ENCODE results near the gene DPYD.

Gene DPYD

GRCh38 chr1:97693601-97694000 lies 227.2 kb downstream of the DPYD start:
- Histone ChIP-seq H3K27me3 (ENCODE audit: insufficient read depth, low read depth, severe bottlenecking) (no peaks in the 10 kb centered on the region), H3K9me3 (ENCODE audit: severe bottlenecking) (no peaks in the 10 kb centered on the region), H3K27ac (no peak overlapping the region), H3K36me3 (no peaks in the 10 kb centered on the region), H3K4me3 (ENCODE audit: low read depth, low read length) (no peak overlapping the region)
- TF ChIP-seq, protein P1, sequence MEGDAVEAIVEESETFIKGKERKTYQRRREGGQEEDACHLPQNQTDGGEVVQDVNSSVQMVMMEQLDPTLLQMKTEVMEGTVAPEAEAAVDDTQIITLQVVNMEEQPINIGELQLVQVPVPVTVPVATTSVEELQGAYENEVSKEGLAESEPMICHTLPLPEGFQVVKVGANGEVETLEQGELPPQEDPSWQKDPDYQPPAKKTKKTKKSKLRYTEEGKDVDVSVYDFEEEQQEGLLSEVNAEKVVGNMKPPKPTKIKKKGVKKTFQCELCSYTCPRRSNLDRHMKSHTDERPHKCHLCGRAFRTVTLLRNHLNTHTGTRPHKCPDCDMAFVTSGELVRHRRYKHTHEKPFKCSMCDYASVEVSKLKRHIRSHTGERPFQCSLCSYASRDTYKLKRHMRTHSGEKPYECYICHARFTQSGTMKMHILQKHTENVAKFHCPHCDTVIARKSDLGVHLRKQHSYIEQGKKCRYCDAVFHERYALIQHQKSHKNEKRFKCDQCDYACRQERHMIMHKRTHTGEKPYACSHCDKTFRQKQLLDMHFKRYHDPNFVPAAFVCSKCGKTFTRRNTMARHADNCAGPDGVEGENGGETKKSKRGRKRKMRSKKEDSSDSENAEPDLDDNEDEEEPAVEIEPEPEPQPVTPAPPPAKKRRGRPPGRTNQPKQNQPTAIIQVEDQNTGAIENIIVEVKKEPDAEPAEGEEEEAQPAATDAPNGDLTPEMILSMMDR (IDR thresholded peaks at IDR 0.05; ENCODE audit: low read depth, low read length): no peak
- no peak for DNase-seq

DNA sequence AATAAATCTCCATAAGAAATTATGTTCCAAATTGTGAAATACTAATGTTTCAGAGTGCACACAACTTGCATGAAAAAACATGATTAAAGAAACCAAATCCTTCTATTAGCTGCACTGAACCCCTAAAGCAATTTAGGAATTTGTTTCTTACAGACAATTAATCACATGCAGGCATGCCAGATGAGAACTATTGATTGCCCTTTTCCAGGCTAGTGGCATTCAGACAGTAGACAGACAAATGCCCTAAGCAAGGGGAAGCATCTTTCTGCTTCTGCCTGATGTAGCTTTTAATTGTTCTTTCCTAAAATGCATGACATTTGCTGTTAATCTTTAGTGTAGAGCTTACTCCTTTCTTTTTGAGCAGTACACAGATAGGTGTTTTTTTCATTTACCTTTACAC lies 229.5 kb downstream of the DPYD start:
- DNase-seq: no peak
- H3K27ac ChIP-seq: no peak overlapping the region
- H3K4me3 ChIP-seq (ENCODE audit: low read depth, low read length): no peak overlapping the region
- TF ChIP-seq, protein P1 (IDR thresholded peaks at IDR 0.05; ENCODE audit: low read depth, low read length): no peak
- H3K36me3 ChIP-seq: no peaks in the 10 kb centered on the region
- H3K9me3 ChIP-seq (ENCODE audit: severe bottlenecking): no peaks in the 10 kb centered on the region
- no peaks in the 10 kb centered on the region for H3K27me3 ChIP-seq (ENCODE audit: insufficient read depth, low read depth, severe bottlenecking)

GRCh38 chr1:97685360-97685759 lies 235.5 kb downstream of the DPYD start:
- no peaks in the 10 kb centered on the region for H3K27me3 ChIP-seq (ENCODE audit: insufficient read depth, low read depth, severe bottlenecking)
- H3K27ac ChIP-seq: no peak overlapping the region
- DNase-seq: no peak
- H3K9me3 ChIP-seq (ENCODE audit: severe bottlenecking): no peaks in the 10 kb centered on the region
- TF ChIP-seq, protein P1 (IDR thresholded peaks at IDR 0.05; ENCODE audit: low read depth, low read length): no peak
- no peak overlapping the region for H3K4me3 ChIP-seq (ENCODE audit: low read depth, low read length)
- no peaks in the 10 kb centered on the region for H3K36me3 ChIP-seq

- no peaks in the 10 kb centered on the region for H3K36me3 ChIP-seq
- H3K27ac ChIP-seq: no peak overlapping the region
- DNase-seq: no peak
- H3K9me3 ChIP-seq (ENCODE audit: severe bottlenecking): no peaks in the 10 kb centered on the region
- H3K27me3 ChIP-seq (ENCODE audit: insufficient read depth, low read depth, severe bottlenecking): no peaks in the 10 kb centered on the region
- H3K4me3 ChIP-seq (ENCODE audit: low read depth, low read length): no peak overlapping the region
- TF ChIP-seq, protein P1 (IDR thresholded peaks at IDR 0.05; ENCODE audit: low read depth, low read length): no peak
These were observed 239.9 kb downstream of the DPYD start for GRCh38 chr1:97680894-97681293.

DNA sequence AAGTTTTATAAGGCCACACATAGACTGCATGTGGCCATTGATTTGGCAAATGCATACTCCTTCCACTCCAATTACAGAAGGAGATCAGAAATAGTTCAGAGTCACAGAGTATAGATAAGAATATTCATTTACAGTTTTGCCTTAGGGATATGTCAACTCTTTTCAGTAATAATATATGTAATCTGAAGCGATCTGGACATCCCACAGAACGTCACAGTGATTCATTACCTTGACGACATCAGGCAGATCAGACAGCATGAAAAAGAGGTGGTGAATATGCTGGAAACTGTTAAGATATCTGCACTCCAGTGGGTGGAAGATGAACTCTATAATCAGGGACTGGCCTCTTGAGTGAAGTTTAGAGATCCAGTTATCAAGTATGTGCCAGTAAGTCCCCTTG lies 240.4 kb downstream of the DPYD start:
- DNase-seq: no peak
- Histone ChIP-seq H3K4me3 (ENCODE audit: low read depth, low read length) (no peak overlapping the region), H3K27me3 (ENCODE audit: insufficient read depth, low read depth, severe bottlenecking) (no peaks in the 10 kb centered on the region), H3K36me3 (no peaks in the 10 kb centered on the region), H3K27ac (no peak overlapping the region), H3K9me3 (ENCODE audit: severe bottlenecking) (no peaks in the 10 kb centered on the region)
- TF ChIP-seq, protein P1 (IDR thresholded peaks at IDR 0.05; ENCODE audit: low read depth, low read length): no peak

GRCh38 chr1:97677702-97678101 lies 243.1 kb downstream of the DPYD start:
- H3K27ac ChIP-seq: no peak overlapping the region
- TF ChIP-seq, protein P1 (IDR thresholded peaks at IDR 0.05; ENCODE audit: low read depth, low read length): no peak
- no peaks in the 10 kb centered on the region for H3K9me3 ChIP-seq (ENCODE audit: severe bottlenecking)
- no peaks in the 10 kb centered on the region for H3K27me3 ChIP-seq (ENCODE audit: insufficient read depth, low read depth, severe bottlenecking)
- no peaks in the 10 kb centered on the region for H3K36me3 ChIP-seq
- no peak overlapping the region for H3K4me3 ChIP-seq (ENCODE audit: low read depth, low read length)
- no peak for DNase-seq
